Measurements from ENCODE around the gene ICAM2. TPM values are rescaled to one million over a fixed set of nuclear protein-coding genes. Genes with fewer than 3 reads are reported as not detected.

Gene ICAM2
- total RNA-seq, 2 donors from 2014 or later: 16.2 to 16.3 TPM

DNA sequence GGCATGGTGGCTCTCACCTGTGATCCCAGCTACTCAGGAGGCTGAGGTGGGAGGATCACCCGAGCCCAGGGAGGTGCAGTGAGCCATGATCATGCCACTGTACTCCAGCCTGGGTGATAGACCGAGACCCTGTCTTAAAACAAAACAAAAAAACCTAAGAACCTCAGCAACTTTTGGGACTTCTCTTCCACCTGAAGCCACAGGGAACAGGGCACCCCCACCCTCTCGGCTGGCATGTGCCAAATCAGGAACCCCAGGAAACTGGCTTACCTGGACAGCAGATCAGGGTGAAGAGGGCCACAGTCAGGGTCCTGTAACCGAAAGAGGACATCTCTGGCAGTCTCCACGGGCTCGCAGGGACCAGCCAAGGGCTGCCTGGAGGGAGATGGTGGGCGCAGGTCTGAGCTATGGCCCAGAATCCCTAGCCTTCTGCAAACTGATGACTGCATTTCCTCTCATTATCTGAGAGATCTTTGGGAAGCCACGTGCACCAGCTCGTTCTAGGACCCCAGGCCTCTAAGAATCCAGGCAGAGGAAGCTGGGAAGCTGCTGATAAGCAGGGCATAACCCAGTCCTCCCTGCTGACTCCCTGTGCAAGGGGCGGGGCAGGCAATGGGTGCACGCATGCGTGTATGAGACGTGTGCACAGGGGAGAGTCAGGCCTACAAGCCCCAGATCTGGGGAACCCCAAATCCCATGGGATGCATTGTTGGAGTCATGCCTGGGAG is 13.9 kb downstream of the ICAM2 start:
- 73 to 78% methylated on average over 10 to 13 of the region's 13 CpGs for WGBS, 2 donors
- ATAC-seq (peak; percentile 30), DNase-seq (peak in 2 of 4 donors; percentile 36 to 37)
- no peaks in the 10 kb centered on the region for H3K27me3 ChIP-seq
- no peaks in the 10 kb centered on the region for H3K4me1 ChIP-seq
- H3K9me3 ChIP-seq: no peaks in the 10 kb centered on the region
- TF ChIP-seq, protein P1, sequence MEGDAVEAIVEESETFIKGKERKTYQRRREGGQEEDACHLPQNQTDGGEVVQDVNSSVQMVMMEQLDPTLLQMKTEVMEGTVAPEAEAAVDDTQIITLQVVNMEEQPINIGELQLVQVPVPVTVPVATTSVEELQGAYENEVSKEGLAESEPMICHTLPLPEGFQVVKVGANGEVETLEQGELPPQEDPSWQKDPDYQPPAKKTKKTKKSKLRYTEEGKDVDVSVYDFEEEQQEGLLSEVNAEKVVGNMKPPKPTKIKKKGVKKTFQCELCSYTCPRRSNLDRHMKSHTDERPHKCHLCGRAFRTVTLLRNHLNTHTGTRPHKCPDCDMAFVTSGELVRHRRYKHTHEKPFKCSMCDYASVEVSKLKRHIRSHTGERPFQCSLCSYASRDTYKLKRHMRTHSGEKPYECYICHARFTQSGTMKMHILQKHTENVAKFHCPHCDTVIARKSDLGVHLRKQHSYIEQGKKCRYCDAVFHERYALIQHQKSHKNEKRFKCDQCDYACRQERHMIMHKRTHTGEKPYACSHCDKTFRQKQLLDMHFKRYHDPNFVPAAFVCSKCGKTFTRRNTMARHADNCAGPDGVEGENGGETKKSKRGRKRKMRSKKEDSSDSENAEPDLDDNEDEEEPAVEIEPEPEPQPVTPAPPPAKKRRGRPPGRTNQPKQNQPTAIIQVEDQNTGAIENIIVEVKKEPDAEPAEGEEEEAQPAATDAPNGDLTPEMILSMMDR (IDR thresholded peaks at IDR 0.05): no peak
- no peak for TF ChIP-seq POLR2A (IDR thresholded peaks at IDR 0.05)
- no peak overlapping the region for H3K4me3 ChIP-seq
- H3K36me3 ChIP-seq (replicated peaks in 1 of 2; ENCODE audit: insufficient read depth in 1 of 2, low read depth in 2 of 2): no peaks in the 10 kb centered on the region
- H3K27ac ChIP-seq: no peak overlapping the region
- intact Hi-C loops (cut with DNase I): no loop called here

DNA sequence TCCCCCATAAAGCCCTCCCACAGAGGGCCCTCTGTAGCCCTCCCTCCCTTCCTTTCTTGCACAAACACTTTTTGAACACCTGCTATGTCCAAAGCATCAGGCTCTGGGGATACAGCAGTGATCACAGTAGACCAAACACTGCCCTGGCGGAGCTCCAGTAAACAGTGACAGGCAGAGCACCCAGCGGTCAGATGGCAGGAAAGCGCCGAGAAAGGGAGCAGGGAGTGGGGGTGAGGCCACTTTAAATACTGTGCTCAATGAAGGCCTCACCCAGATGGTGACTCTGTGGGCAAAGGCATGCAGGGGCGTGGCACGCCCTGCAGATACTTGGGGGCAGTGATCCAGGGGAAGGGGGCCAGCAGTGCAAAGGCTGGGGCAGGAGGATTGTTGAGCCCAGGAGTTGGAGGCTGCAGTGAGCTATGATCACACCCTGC is 14.7 kb downstream of the ICAM2 start:
- ATAC-seq: no peak
- intact Hi-C loops (cut with DNase I): no loop called here
- Histone ChIP-seq H3K27ac (no peak overlapping the region), H3K36me3 (replicated peaks in 1 of 2; ENCODE audit: insufficient read depth in 1 of 2, low read depth in 2 of 2) (no peaks in the 10 kb centered on the region), H3K9me3 (no peaks in the 10 kb centered on the region), H3K4me1 (no peaks in the 10 kb centered on the region), H3K27me3 (no peaks in the 10 kb centered on the region), H3K4me3 (no peak overlapping the region)
- 45 to 86% methylated on average over 2 to 6 of the region's 6 CpGs for WGBS, 2 donors
- DNase-seq: peak in 3 of 4 donors; percentile 48 to 54 (median 48)
- TF ChIP-seq POLR2A (IDR thresholded peaks at IDR 0.05): no peak
- TF ChIP-seq, protein P1 (IDR thresholded peaks at IDR 0.05): no peak

DNA sequence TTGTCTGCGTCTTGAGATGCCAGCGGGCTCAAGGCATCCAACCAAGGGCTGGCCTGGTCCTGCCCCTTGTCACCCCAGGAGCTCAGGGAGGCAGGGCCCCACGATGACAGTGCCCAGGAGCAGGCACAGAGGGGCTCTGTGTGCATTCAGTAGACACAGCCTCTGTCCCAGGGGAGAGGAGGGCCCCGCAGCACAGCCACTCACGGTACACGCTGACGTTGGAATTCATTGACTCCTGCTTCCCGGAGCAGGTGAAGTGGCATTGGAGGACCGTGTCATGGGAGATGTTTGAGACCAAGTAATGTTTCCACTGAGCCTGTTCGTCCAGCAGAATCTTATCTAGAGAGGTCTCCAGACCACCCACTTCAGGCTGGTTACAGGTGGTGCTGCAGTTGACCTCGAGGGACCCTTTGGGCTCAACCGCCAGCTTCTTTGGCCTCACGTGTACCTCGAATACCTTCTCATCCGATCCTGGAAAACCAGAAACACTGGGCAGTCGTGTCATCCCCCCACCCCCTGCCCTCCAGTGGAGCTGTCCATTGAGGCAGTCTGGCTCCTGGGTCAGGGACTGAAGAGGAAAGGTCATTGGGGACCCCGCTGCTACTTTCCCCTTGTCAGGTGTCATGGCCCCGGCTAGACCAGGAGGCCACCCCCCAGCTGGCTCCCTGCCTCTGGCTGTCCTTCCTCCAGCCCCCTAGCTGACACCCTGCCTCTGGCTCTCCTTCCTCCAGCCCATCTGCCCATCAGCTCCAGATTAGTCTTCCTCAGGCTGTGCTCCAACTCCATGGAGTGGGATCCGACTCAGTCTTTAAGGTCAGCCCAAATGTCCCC is 15.3 kb downstream of the ICAM2 start:
- TF ChIP-seq POLR2A (IDR thresholded peaks at IDR 0.05): no peak
- TF ChIP-seq, protein P1 (IDR thresholded peaks at IDR 0.05): no peak
- H3K4me3 ChIP-seq: no peak overlapping the region
- no peaks in the 10 kb centered on the region for H3K4me1 ChIP-seq
- no peaks in the 10 kb centered on the region for H3K9me3 ChIP-seq
- ATAC-seq (no peak), DNase-seq (no peak)
- H3K36me3 ChIP-seq (replicated peaks in 1 of 2; ENCODE audit: insufficient read depth in 1 of 2, low read depth in 2 of 2): no peaks in the 10 kb centered on the region
- H3K27ac ChIP-seq: no peak overlapping the region
- H3K27me3 ChIP-seq: no peaks in the 10 kb centered on the region
- WGBS, 2 donors: 72 to 90% methylated on average over 10 to 18 of the region's 19 CpGs
- intact Hi-C loops (cut with DNase I): no loop called here

DNA sequence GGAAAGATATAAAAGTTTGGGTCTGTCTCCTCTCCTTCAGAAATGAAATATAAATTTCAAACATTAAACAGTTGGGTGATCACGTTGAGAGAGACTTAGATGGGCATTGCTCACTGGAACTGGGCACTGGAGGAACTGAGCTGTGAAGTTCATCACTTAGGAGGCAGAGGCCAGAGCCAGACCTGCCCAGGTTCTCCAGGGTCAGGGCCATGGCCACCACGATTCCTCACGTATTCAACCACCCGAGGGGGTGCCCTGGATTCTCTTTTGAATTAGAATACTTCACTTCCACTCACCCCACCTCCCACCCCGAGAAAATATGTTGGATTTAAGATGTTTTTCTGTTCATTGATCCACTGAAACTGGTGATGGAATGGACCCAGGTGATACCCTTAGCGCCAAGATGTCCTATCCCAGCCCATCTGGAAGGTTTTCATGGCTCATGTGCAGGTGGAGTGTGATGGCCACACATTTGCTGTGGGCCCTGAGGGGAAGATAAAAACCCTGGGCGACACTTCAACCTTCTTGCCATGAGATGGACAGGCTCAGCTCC is 16.1 kb downstream of the ICAM2 start:
- no peaks in the 10 kb centered on the region for H3K4me1 ChIP-seq
- no peak overlapping the region for H3K27ac ChIP-seq
- no peak overlapping the region for H3K4me3 ChIP-seq
- TF ChIP-seq, protein P1 (IDR thresholded peaks at IDR 0.05): no peak
- TF ChIP-seq POLR2A (IDR thresholded peaks at IDR 0.05): no peak
- intact Hi-C loops (cut with DNase I): no loop called here
- 88 to 89% methylated on average over 7 of the region's 7 CpGs for WGBS, 2 donors
- no peaks in the 10 kb centered on the region for H3K9me3 ChIP-seq
- no peak for DNase-seq
- H3K27me3 ChIP-seq: no peaks in the 10 kb centered on the region
- no peak for ATAC-seq
- H3K36me3 ChIP-seq (replicated peaks in 1 of 2; ENCODE audit: insufficient read depth in 1 of 2, low read depth in 2 of 2): no peaks in the 10 kb centered on the region
